NCI-H82 treated with DMSO at 0.1 percent for 48 hours (cell line): Measurements from ENCODE around the gene AMIGO3.

Experiments
- DNase-seq: peaks from one replicate; lab custom pipeline; 2025; ENCODE audit not compliant: unreplicated experiment; lab: John Stamatoyannopoulos, UW

AMIGO3 gene

GRCh38 chr3:49670940-49671290 is 48.6 kb downstream of the AMIGO3 start:
- no peak for DNase-seq

DNA sequence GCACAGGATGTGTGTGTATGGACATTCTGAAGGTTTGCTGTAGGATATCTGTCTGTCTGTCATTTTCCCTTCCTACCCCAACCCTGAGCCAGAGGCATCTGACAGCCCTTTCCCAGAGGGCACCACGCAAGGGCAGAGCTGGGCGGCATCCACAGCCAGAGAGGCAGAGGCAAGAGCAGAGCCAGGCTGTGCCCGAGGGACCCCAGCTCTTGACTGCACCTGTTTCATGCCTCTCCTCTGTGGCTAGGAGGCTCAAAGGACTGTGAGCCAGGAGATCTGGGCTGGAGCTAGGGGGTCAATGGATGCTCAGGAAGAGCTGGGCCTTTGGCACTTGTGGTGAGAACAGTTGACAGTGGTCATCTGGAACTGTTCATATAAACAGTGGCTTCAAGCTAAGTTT is 50.1 kb downstream of the AMIGO3 start:
- no peak for DNase-seq

DNA sequence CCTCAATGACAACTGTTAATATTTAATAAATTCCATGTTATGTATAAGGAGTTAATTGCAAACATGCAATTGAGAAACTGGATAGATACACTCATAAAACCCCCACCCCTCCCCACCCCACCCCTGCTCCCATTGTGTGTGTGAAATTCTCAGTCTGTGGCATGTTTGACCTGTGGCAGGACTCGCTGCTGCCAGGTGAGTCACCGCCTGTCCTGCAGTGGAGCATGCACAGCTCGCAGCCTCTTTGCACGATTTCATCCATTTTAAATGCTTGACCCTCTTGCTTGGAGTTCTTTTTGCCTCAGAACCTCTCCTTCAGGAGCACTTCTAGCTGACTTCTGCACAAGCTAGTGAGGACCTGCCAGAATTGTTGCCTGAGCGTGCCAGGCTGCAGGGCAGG is 50.6 kb downstream of the AMIGO3 start:
- DNase-seq = no peak

GRCh38 chr3:49668414-49668797 is 51.1 kb downstream of the AMIGO3 start:
- no peak for DNase-seq

- no peak for DNase-seq
These were observed 51.6 kb downstream of the AMIGO3 start for GRCh38 chr3:49667701-49668413.
